DMS79 (cell line): ENCODE measurements around the gene SPINK4.
A peak's percentile ranks its signal among the peaks of the same experiment; 100 is the strongest.

Experiments used
- DNase-seq: peaks from one replicate; lab custom pipeline; 2025; lab: John Stamatoyannopoulos, UW

SPINK4 gene

DNA sequence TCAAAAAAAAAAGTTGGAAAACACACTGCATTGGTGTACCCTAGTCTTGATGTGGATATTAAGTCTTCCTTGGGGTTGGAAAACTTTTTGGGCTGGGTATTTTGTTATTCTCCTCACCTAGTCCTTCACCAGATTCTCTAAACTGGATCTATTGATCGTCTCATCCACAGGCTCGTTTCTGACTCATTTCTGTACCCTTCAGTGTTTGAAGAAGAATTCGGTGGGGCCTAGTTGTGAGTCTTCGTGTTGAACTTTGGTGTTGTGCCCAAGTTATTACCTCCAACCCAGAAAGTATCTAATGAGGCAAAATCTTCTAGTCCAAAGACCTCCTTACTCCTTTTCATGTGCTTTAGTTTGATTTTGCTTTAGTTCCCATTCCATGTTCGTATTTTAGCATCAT, 51.9 kb downstream of the SPINK4 start:
- DNase-seq: no peak

DNA sequence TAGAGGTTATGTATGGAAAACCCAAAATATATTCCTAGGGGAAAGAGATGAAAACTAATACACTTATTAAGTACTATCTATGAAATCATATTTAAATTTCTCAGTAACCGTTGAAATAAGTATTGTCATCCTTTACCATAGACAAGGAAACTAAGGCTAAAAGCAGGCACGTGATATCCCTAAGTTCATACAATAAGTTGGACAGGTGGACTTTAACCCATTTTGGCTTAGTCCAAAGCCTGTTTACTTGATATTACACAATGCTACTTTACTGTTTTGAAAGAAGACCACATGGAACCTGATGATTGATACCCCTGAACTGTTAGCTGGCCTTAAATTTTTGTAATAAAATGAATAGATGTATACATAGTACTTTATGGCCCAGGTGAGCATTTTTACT, 53.8 kb downstream of the SPINK4 start:
- DNase-seq: no peak

GRCh38 chr9:33294670-33295432, 54.9 kb downstream of the SPINK4 start:
- DNase-seq: no peak

GRCh38 chr9:33295571-33295970, 55.6 kb downstream of the SPINK4 start:
- DNase-seq: no peak

DNA sequence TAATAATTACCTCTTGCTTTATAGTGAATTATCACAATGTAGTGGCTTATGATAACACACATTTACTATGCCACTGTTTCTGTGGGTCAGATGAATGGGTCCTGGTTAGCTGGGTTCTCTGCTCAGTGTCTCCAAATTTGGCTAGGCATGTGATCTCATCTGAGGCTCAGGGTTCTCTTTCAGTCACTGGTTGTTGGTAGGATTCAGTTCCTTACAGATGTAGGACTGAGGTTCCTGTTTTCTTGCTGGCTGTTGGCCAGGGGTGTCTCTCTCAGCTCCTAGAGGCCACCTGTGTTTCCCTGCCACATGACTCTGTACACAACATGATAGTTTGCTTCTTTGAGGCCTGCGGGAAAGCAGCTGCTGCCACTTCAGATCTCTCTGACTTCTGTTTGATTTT, 57.5 kb downstream of the SPINK4 start:
- peak; percentile 70 for DNase-seq
